HG02870 (cell line): ENCODE results near the gene NUP210L.
"Not testable (repeated sequence)": the region's sequence is repeated elsewhere in the genome, so short reads cannot be mapped to it uniquely, and the experiment has no call there.

Experiments
- ATAC-seq: cut with Tn5 transposase; IDR thresholded peaks from one replicate; pipeline ENCODE4 v1.9.1; 2021; ENCODE audit warnings: mild to moderate bottlenecking, moderate library complexity; ENCODE audit not compliant: unreplicated experiment

Gene NUP210L

GRCh38 chr1:154100141-154100540 is 54.7 kb downstream of the NUP210L start:
- not testable (repeated sequence) for ATAC-seq

- ATAC-seq, result no peak
Measured at GRCh38 chr1:154097873-154098272, 57.0 kb downstream of the NUP210L start.

GRCh38 chr1:154095456-154096060 is 59.3 kb downstream of the NUP210L start:
- no peak for ATAC-seq

GRCh38 chr1:154094411-154094810 is 60.5 kb downstream of the NUP210L start:
- ATAC-seq, result no peak

GRCh38 chr1:154093699-154094098 is 61.2 kb downstream of the NUP210L start:
- no peak for ATAC-seq

GRCh38 chr1:154091706-154092105 is 63.2 kb downstream of the NUP210L start:
- no peak for ATAC-seq

GRCh38 chr1:154087574-154087973 is 67.3 kb downstream of the NUP210L start:
- no peak for ATAC-seq

GRCh38 chr1:154083057-154083456 is 71.8 kb downstream of the NUP210L start:
- not testable (repeated sequence) for ATAC-seq

- ATAC-seq, result no peak
Measured at GRCh38 chr1:154081386-154082126, 73.3 kb downstream of the NUP210L start.

- ATAC-seq, result no peak
Measured at GRCh38 chr1:154076413-154076812, 78.5 kb downstream of the NUP210L start.

- ATAC-seq, result no peak
Measured at GRCh38 chr1:154075746-154076145, 79.1 kb downstream of the NUP210L start.

- ATAC-seq, result no peak
Measured at GRCh38 chr1:154062309-154062708, 92.6 kb downstream of the NUP210L start.

- ATAC-seq, result not testable (repeated sequence)
Measured at GRCh38 chr1:154047436-154047835, 107.4 kb downstream of the NUP210L start.

GRCh38 chr1:154033697-154034096 is 121.2 kb downstream of the NUP210L start:
- ATAC-seq, result not testable (repeated sequence)

- no peak for ATAC-seq
Measured at GRCh38 chr1:154019940-154020339, 134.9 kb downstream of the NUP210L start.

GRCh38 chr1:154019269-154019668 is 135.6 kb downstream of the NUP210L start:
- no peak for ATAC-seq

GRCh38 chr1:154014154-154014907 is 140.5 kb downstream of the NUP210L start:
- ATAC-seq, result no peak

GRCh38 chr1:154012543-154012942 is 142.3 kb downstream of the NUP210L start:
- not testable (repeated sequence) for ATAC-seq

- ATAC-seq, result no peak
Measured at GRCh38 chr1:154012129-154012528, 142.7 kb downstream of the NUP210L start.

- no peak for ATAC-seq
Measured at GRCh38 chr1:154006136-154006535, 148.7 kb downstream of the NUP210L start.

GRCh38 chr1:154000420-154000819 is 154.5 kb downstream of the NUP210L start:
- no peak for ATAC-seq

- ATAC-seq, result not testable (repeated sequence)
Measured at GRCh38 chr1:153996882-153997281, 158.0 kb downstream of the NUP210L start.
